IMR-90 (cell line): ENCODE results near the gene MTA3. TPM values are rescaled to one million over a fixed set of nuclear protein-coding genes. Genes with fewer than 3 reads are reported as not detected.

Source experiments
- ATAC-seq: fragments of 200-7000 bp; cut with Tn5 transposase; 2 replicates; pipeline ENCODE4 v1.9.1; 2020; ENCODE audit warnings: low read depth, mild to moderate bottlenecking, moderate library complexity
- BruUV-seq: library from RNA; stranded (reverse); fragments of 400-500 nt; replicated peaks from 2 replicates; lab custom pipeline; 2021; lab: Mats Ljungman, UMichigan
- CTCF ChIA-PET: fragments of 300-600 bp; formaldehyde crosslinking; extraction: SDS; loops from one replicate; lab custom pipeline; 2021; ENCODE audit warnings: antibody characterized with exemption; lab: Yijun Ruan, JAX
- POLR2A ChIA-PET: fragments of 300-600 bp; sonication (Branson Sonifier 250); formaldehyde crosslinking; loops from one replicate; lab custom pipeline; 2022; ENCODE audit warnings: antibody characterized with exemption; ENCODE audit not compliant: unreplicated experiment; lab: Charles Lee
- DNase-seq: peaks from one replicate; pipeline ENCODE4 v3.0.0; 2013
- H2AFZ ChIP-seq: replicated peaks from 2 replicates; pipeline ENCODE3; 2013; ENCODE audit warnings: low read length, mild to moderate bottlenecking; ENCODE audit not compliant: poor library complexity
- H2AK5ac ChIP-seq: 2 replicates; pipeline ENCODE4 v1.6.1; 2013; ENCODE audit warnings: low read depth, low read length, inconsistent platforms
- H2AK9ac ChIP-seq: replicated peaks from 2 replicates; pipeline ENCODE3; 2013; ENCODE audit warnings: mild to moderate bottlenecking, low read depth, low read length, moderate library complexity; ENCODE audit not compliant: poor library complexity
- H2BK120ac ChIP-seq: 2 replicates; pipeline ENCODE4 v1.6.1; 2013; ENCODE audit warnings: low read depth, low read length, inconsistent platforms
- H2BK15ac ChIP-seq: 3 replicates; pipeline ENCODE4 v1.6.1; 2013; ENCODE audit warnings: low read depth, low read length, inconsistent platforms
- H2BK20ac ChIP-seq: 2 replicates; pipeline ENCODE4 v1.6.1; 2013; ENCODE audit warnings: low read depth, mild to moderate bottlenecking, inconsistent platforms, low read length, moderate library complexity
- H2BK5ac ChIP-seq: 2 replicates; pipeline ENCODE4 v1.6.1; 2013; ENCODE audit warnings: mild to moderate bottlenecking, low read depth, low read length, inconsistent platforms; ENCODE audit not compliant: poor library complexity, severe bottlenecking
- H3K14ac ChIP-seq: replicated peaks from 2 replicates; pipeline ENCODE4 v1.6.1; 2013; ENCODE audit warnings: low read depth, low read length, inconsistent platforms
- H3K18ac ChIP-seq: 2 replicates; pipeline ENCODE4 v1.6.1; 2013; ENCODE audit warnings: low read depth, low read length, control low read depth
- H3K23ac ChIP-seq: 2 replicates; pipeline ENCODE4 v1.6.1; 2013; ENCODE audit warnings: low read depth, low read length, inconsistent platforms
- H3K27ac ChIP-seq: 2 replicates; pipeline ENCODE4 v1.5.1; 2013; ENCODE audit warnings: mild to moderate bottlenecking, control low read depth, low read length; ENCODE audit not compliant: insufficient read depth
- H3K27me3 ChIP-seq: 2 replicates; pipeline ENCODE4 v1.6.1; 2013; ENCODE audit warnings: low read length; ENCODE audit not compliant: control insufficient read depth, insufficient read depth
- H3K36me3 ChIP-seq: 2 replicates; pipeline ENCODE4 v1.6.1; 2013; ENCODE audit warnings: low read length, mixed read lengths; ENCODE audit not compliant: control insufficient read depth, insufficient read depth
- H3K4ac ChIP-seq: 2 replicates; pipeline ENCODE4 v1.6.1; 2013; ENCODE audit warnings: low read depth, low read length, inconsistent platforms
- H3K4me1 ChIP-seq: 2 replicates; pipeline ENCODE4 v1.6.1; 2013; ENCODE audit warnings: low read length, mixed read lengths; ENCODE audit not compliant: control insufficient read depth, insufficient read depth
- H3K4me2 ChIP-seq: 2 replicates; pipeline ENCODE4 v1.6.1; 2013; ENCODE audit warnings: low read depth, mild to moderate bottlenecking, control low read depth, low read length, moderate library complexity
- H3K4me3 ChIP-seq: 2 replicates; pipeline ENCODE4 v1.5.1; 2013; ENCODE audit warnings: low read depth, mild to moderate bottlenecking, control low read depth, low read length, moderate library complexity; ENCODE audit not compliant: insufficient read depth
- H3K56ac ChIP-seq: 2 replicates; pipeline ENCODE4 v1.6.1; 2013; ENCODE audit warnings: low read length, inconsistent platforms; ENCODE audit not compliant: insufficient read depth; ENCODE audit errors: extremely low read depth
- H3K79me1 ChIP-seq, 2 experiments: 2 replicates each; pipeline ENCODE4 v1.6.1; 2013; ENCODE audit warnings: low read length in 2 of 2, inconsistent platforms in 1 of 2, low read depth in 1 of 2
- H3K9ac ChIP-seq: 2 replicates; pipeline ENCODE4 v1.6.1; 2013; ENCODE audit warnings: low read depth, low read length, control low read depth
- H3K9me1 ChIP-seq: 2 replicates; pipeline ENCODE4 v1.6.1; 2013; ENCODE audit warnings: low read length, inconsistent platforms; ENCODE audit not compliant: insufficient read depth
- H3K9me3 ChIP-seq: 2 replicates; pipeline ENCODE4 v1.6.1; 2013; ENCODE audit warnings: low read length; ENCODE audit not compliant: control insufficient read depth, insufficient read depth
- H4K20me1 ChIP-seq: 2 replicates; pipeline ENCODE4 v1.6.1; 2013; ENCODE audit warnings: low read length, inconsistent platforms; ENCODE audit not compliant: insufficient read depth
- H4K5ac ChIP-seq: 2 replicates; pipeline ENCODE4 v1.6.1; 2013; ENCODE audit warnings: mild to moderate bottlenecking, low read depth, low read length, control low read depth
- H4K8ac ChIP-seq, 2 experiments: 2 replicates each; pipeline ENCODE4 v1.6.1; 2013; ENCODE audit warnings: low read depth in 2 of 2, low read length in 2 of 2, control low read depth in 1 of 2, inconsistent platforms in 1 of 2
- H4K91ac ChIP-seq: 2 replicates; pipeline ENCODE4 v1.6.1; 2013; ENCODE audit warnings: low read depth, low read length, inconsistent platforms; ENCODE audit not compliant: insufficient read depth
- CEBPB ChIP-seq: IDR thresholded peaks from 2 replicates; pipeline ENCODE4 v1.6.1; 2012; ENCODE audit warnings: low read depth, low read length, improper control_type of control experiment
- MAFK ChIP-seq: IDR thresholded peaks from 2 replicates; pipeline ENCODE4 v1.6.1; 2012; ENCODE audit warnings: low read depth, low read length, improper control_type of control experiment
- MXI1 ChIP-seq: IDR thresholded peaks from 2 replicates; pipeline ENCODE4 v1.6.1; 2012; ENCODE audit warnings: low read depth, mild to moderate bottlenecking, low read length, moderate library complexity, borderline replicate concordance
- NFE2L2 ChIP-seq: fragments of 150-350 bp; IDR thresholded peaks from 2 replicates; pipeline ENCODE4 v1.6.1; 2016; ENCODE audit warnings: low read depth, mild to moderate bottlenecking, low read length
- POLR2A ChIP-seq: IDR thresholded peaks from 2 replicates; pipeline ENCODE4 v1.6.1; 2012; ENCODE audit warnings: mild to moderate bottlenecking, low read depth, low read length
- RAD21 ChIP-seq: IDR thresholded peaks from 2 replicates; pipeline ENCODE4 v1.6.1; 2012; ENCODE audit warnings: low read length, improper control_type of control experiment
- SMC3 ChIP-seq: fragments of 150-350 bp; IDR thresholded peaks from 2 replicates; pipeline ENCODE4 v1.6.1; 2016; ENCODE audit warnings: low read depth, mild to moderate bottlenecking, antibody characterized with exemption, low read length, moderate library complexity
- WGBS, 2 experiments: methylation state at CpG; one replicate each; pipeline versions ENCODE4 v1.1.5 to v1.1.7; 2013; ENCODE audit warnings: missing lambda C conversion rate in 2 of 2; ENCODE audit not compliant: insufficient read length in 1 of 2; ENCODE audit errors: extremely low coverage in 2 of 2; 5-methylcytosine and 5-hydroxymethylcytosine counted together
- dilution Hi-C: fragments of 300-500 bp; cut with HindIII; formaldehyde crosslinking; loops from one replicate; pipeline ENCODE4 v1.14.3; 2018; ENCODE audit warnings: low sequenced_read_pairs; ENCODE audit not compliant: unreplicated experiment
- in situ Hi-C: fragments of 300-500 bp; cut with MboI; formaldehyde crosslinking; loops from 3 replicates; pipeline ENCODE4 v1.14.3; 2019; ENCODE audit warnings: low sequenced_read_pairs, inconsistent platforms, mixed read lengths
- intact Hi-C: fragments of 100-400 bp; cut with micrococcal nuclease; formaldehyde crosslinking; loops from 2 replicates; pipeline ENCODE4 v1.10.0; 2022
- polyA plus RNA-seq, 3 experiments: library from polyadenylated mRNA; depleted of rRNA; stranded (reverse); fragments of >200 nt; gene quantifications; 2 replicates each; pipeline ENCODE4 v1.2.3, GENCODE V29; 2012; ENCODE audit warnings: low replicate concordance in 1 of 3
- total RNA-seq: library from RNA; depleted of rRNA; stranded (reverse); fragments of >200 nt; gene quantifications from 2 replicates; pipeline ENCODE4 v1.2.3, GENCODE V29; 2012
- TF ChIP-seq, protein P1 (sequence below): conservative IDR thresholded peaks from 2 replicates; pipeline ENCODE4 v1.5.1; 2012; ENCODE audit warnings: mild to moderate bottlenecking, low read depth, low read length, improper control_type of control experiment

MTA3 gene
- total and polyA plus RNA-seq, 2 of the 4 experiments (the other 2 are of a cell fraction): 31.9 to 34.3 TPM

DNA sequence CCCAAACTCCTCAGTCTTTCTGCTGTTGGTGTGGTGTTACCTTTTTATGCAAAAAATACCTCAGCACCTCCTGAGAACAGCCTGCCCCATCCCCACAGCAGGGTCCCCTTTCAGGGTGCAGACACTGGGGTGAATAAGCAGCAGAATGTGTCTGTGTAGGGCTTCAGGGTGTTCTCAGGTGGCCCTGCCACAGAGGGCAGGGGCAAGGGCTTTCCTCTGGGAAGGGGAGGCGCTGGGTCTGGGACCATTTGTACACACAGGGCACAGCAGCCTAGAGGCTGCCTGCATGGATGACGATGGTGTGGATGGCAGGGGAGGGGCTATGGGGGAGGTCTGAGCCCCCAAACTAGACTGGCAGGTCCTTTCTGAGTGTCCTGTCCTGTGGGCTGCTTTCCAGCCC, 221.3 kb downstream of the MTA3 start:
- H3K27me3 ChIP-seq: peaks cover 38% of the 10 kb centered on the region
- intact Hi-C loops: no loop called here
- no peak overlapping the region for H3K56ac ChIP-seq
- ChIA-PET POLR2A (no interaction called here), CTCF (no interaction called here)
- TF ChIP-seq MAFK: no peak
- no peak for TF ChIP-seq POLR2A
- no peak for TF ChIP-seq SMC3
- no peak for TF ChIP-seq RAD21
- TF ChIP-seq, protein P1, sequence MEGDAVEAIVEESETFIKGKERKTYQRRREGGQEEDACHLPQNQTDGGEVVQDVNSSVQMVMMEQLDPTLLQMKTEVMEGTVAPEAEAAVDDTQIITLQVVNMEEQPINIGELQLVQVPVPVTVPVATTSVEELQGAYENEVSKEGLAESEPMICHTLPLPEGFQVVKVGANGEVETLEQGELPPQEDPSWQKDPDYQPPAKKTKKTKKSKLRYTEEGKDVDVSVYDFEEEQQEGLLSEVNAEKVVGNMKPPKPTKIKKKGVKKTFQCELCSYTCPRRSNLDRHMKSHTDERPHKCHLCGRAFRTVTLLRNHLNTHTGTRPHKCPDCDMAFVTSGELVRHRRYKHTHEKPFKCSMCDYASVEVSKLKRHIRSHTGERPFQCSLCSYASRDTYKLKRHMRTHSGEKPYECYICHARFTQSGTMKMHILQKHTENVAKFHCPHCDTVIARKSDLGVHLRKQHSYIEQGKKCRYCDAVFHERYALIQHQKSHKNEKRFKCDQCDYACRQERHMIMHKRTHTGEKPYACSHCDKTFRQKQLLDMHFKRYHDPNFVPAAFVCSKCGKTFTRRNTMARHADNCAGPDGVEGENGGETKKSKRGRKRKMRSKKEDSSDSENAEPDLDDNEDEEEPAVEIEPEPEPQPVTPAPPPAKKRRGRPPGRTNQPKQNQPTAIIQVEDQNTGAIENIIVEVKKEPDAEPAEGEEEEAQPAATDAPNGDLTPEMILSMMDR: no peak
- no peak for TF ChIP-seq CEBPB
- TF ChIP-seq MXI1: no peak
- TF ChIP-seq NFE2L2: no peak
- BruUV-seq: no TSS peak
- no peak overlapping the region for H3K27ac ChIP-seq
- no peaks in the 10 kb centered on the region for H3K9me1 ChIP-seq
- no peak overlapping the region for H3K9ac ChIP-seq
- no peak overlapping the region for H3K18ac ChIP-seq
- in situ Hi-C loops: no loop called here
- no peak overlapping the region for H4K91ac ChIP-seq
- DNase-seq: no peak
- H3K79me1 ChIP-seq: no peaks in the 10 kb centered on the region
- dilution Hi-C loops: no loop called here
- H2BK15ac ChIP-seq: no peak overlapping the region
- no peak overlapping the region for H3K4me3 ChIP-seq
- peaks cover 5% of the 10 kb centered on the region for H3K9me3 ChIP-seq
- no peak overlapping the region for H3K4me2 ChIP-seq
- no peaks in the 10 kb centered on the region; the same call in 1 of the 2 replicates for H3K4me1 ChIP-seq
- no peak overlapping the region for H2BK20ac ChIP-seq
- no peak overlapping the region for H2AK9ac ChIP-seq
- H2AFZ ChIP-seq: no peak overlapping the region
- H3K23ac ChIP-seq: no peak overlapping the region
- H4K8ac ChIP-seq: no peak overlapping the region
- no peak overlapping the region for H2AK5ac ChIP-seq
- no peak for ATAC-seq
- no peaks in the 10 kb centered on the region for H3K36me3 ChIP-seq
- no peaks in the 10 kb centered on the region for H4K20me1 ChIP-seq
- no peak overlapping the region for H4K5ac ChIP-seq
- no peak overlapping the region for H3K14ac ChIP-seq
- H2BK5ac ChIP-seq: no peak overlapping the region
- no peak overlapping the region for H3K4ac ChIP-seq
- WGBS, 2 experiments: no CpG with 5 or more reads among the region's 2 CpGs
- H2BK120ac ChIP-seq: no peak overlapping the region
